GM12874 (cell line): Measurements from ENCODE around the gene DPM1.

Experiments used
- TF ChIP-seq, protein P1 (sequence below): IDR thresholded peaks from 2 replicates; pipeline ENCODE4 v1.5.1; 2011; ENCODE audit warnings: low read depth, mild to moderate bottlenecking, control low read depth, low read length, moderate library complexity; ENCODE audit not compliant: insufficient read depth

DPM1 gene

DNA sequence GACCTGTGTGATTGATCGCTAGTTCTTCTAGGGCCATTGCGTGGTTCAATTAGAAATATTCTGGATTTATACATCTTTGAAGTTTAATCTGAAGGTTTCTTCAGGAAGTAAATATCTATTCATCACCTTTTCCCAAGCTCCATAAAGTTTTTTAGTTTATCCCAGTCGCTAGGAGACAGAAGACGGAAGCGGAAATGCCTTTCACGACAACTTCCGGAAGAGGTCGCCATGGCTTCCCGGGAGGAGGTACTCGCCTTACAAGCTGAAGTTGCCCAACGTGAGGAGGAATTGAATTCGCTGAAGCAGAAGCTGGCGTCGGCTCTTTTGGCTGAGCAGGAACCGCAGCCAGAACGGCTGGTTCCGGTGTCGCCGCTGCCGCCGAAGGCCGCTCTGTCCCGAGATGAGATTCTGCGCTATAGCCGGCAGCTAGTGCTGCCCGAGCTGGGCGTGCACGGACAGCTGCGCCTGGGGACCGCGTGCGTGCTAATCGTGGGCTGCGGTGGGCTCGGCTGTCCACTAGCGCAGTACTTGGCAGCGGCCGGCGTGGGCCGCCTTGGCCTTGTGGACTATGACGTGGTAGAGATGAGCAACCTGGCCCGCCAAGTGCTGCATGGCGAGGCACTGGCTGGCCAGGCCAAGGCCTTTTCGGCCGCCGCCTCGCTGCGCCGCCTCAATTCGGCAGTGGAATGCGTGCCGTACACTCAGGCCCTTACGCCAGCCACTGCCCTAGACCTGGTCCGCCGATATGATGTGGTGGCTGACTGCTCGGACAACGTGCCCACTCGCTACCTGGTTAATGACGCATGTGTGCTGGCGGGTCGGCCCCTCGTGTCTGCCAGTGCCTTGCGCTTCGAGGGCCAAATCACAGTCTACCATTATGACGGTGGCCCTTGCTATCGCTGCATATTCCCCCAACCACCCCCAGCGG, 547 bp upstream of the DPM1 start, which contains the start of gene MOCS3:
TSS of gene MOCS3 (plus strand) at position 204 of the 928 bp plus-strand sequence. CDS start at position 229, 25 bp downstream.
- TF ChIP-seq, protein P1, sequence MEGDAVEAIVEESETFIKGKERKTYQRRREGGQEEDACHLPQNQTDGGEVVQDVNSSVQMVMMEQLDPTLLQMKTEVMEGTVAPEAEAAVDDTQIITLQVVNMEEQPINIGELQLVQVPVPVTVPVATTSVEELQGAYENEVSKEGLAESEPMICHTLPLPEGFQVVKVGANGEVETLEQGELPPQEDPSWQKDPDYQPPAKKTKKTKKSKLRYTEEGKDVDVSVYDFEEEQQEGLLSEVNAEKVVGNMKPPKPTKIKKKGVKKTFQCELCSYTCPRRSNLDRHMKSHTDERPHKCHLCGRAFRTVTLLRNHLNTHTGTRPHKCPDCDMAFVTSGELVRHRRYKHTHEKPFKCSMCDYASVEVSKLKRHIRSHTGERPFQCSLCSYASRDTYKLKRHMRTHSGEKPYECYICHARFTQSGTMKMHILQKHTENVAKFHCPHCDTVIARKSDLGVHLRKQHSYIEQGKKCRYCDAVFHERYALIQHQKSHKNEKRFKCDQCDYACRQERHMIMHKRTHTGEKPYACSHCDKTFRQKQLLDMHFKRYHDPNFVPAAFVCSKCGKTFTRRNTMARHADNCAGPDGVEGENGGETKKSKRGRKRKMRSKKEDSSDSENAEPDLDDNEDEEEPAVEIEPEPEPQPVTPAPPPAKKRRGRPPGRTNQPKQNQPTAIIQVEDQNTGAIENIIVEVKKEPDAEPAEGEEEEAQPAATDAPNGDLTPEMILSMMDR: no peak

DNA sequence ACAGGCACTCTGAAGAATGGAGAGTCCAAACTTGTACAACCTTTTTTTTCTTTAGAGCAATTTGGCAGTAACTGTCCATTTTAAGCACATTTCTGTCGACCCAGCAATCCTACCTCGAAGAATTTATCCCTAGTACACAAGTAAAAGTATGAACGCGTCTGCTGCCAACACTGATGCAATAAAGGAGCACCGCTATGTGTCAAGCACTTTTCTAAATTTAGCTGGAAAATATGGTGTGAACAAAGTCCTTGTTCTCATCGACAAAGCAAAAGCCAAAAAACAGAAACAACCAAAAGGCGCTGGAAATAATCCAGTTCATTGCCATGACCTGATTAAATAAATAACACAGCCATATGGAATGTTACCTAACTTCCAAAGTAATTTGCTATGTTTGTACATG, 1.1 kb downstream of the DPM1 start:
- TF ChIP-seq, protein P1: no peak

DNA sequence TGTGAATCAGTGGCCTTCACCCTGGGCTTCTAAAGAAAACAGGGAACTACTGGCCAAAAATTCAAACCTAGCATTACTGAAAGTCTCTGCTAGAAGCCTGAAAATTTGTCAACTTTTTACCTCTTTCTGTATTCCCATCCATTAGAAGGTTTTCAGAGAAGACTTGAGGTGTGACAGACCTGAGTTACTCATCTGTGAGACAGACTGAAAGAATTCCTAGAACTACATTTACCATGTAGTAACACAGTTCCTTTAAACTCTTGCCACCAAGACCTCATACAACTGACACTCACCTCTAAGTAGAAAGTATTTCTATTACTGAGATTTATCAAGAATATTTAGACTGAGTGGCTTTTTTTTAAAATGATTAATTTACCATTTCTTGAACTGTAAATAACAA, 4.5 kb downstream of the DPM1 start:
- TF ChIP-seq, protein P1: no peak

DNA sequence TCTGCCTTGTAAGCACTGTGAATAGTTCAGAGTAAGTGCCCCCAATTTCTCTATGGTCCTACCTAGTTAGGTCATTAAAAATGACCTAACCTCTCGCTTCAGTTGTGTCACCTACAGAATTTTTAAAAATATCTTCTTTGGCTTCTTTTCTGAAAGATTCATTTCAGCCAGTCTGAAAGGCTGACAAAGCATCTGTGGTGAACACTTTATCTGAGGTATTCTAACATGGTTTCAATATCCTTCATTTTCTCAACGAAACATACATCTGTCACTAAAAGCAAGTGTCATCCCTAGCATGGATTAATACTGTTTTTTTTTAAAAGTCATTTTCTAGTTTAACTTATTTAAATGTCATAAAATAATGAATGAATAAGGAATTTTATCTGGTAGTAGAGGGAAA, 5.1 kb downstream of the DPM1 start:
- TF ChIP-seq, protein P1: no peak

DNA sequence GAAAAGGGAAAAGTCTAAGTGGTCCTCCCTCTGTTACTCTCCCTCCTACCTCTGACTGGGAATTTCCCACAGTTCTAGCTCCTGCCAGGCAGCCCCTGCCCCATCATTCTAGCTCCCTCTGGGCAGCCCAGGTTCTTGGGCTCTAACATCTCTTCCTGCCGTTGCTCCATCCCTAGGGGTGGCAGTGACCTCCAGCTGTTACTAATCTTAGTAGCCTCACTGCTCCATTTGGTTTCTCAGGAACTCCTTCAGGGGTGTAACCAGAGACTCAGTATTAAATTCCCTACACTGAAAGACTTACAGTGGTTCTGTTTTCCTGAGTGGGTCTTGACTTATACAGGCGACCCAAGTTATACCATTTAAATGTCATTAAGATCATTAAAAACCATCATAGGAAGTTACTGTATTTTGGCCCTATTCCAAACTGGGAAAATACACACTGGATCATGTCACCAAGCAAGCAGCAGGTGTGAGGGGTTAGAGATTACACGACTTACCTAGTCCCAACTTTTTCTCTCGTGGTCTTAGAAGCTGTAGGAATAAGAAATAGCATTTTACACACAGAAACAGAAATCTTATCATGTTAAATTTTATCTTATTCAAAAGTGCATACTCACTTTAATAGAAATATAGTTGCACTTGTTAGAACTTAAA, 10.1 kb downstream of the DPM1 start:
- TF ChIP-seq, protein P1: no peak

DNA sequence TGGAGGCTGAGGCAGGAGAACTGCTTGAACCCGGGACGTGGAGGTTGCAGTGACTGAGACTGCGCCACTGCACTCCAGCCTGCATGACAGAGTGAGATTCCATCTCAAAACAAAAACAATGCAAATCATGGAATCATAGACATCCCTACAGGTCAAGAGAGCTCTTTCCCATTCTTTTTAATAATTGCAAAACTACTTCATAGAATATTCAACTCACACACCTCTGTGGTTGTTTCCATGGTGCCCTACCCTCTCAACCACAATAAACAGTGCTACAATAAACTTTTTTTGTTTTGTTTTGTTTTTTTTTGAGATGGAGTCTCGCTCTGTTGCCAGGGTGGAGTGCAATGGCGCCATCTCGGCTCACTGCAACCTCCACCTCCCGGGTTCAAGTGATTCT, 15.3 kb downstream of the DPM1 start:
- TF ChIP-seq, protein P1: no peak

DNA sequence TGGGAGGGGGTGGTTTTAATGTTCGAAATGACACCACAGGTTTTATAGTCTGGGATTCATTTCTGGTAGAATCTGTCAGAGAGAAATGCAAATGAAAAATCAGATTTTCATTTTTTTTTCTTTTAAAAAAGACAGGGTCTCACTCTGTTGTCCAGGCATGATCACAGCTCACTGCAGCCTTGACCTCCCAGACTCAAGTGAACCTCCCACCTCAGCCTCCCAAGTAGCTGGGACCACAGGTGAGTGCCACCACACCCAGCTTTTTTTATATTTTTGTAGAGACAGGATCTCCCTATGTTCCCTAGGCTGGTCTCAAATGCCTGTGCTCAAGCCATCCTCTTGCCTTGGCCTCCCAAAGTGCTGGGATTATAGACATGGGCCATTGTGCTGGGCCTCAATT, 24.7 kb downstream of the DPM1 start:
- TF ChIP-seq, protein P1: no peak
